Endothelial cell of umbilical vein (primary cell): ENCODE measurements around the gene TRIM65. TPM values are rescaled to one million over a fixed set of nuclear protein-coding genes. Genes with fewer than 3 reads are reported as not detected.
A peak's percentile ranks its signal among the peaks of the same experiment; 100 is the strongest.

ENCODE experiments used
- BruUV-seq: library from RNA; stranded (reverse); fragments of 400-500 nt; replicated peaks from 2 replicates; lab custom pipeline; 2021; lab: Mats Ljungman, UMichigan
- CTCF ChIA-PET: fragments of 300-600, 350-600 bp; sonication (Branson Sonifier 250); formaldehyde crosslinking; loops from one replicate; lab custom pipeline; 2021; ENCODE audit warnings: antibody characterized with exemption, inconsistent platforms; lab: Charles Lee
- POLR2A ChIA-PET: fragments of 300-600, 350-600 bp; sonication (Branson Sonifier 250); formaldehyde crosslinking; loops from one replicate; lab custom pipeline; 2021; ENCODE audit warnings: antibody characterized with exemption, inconsistent platforms; lab: Charles Lee
- DNase-seq: peaks from one replicate; pipeline ENCODE4 v3.0.0-alpha.2; 2011; ENCODE audit warnings: low read depth, low spot score
- FAIRE-seq: peaks from 2 replicates; lab custom pipeline; 2011; peaks lifted over from hg19 to GRCh38; lab: Jason Lieb, UNC
- H2AFZ ChIP-seq: 2 replicates; pipeline ENCODE4 v1.6.0; 2012; ENCODE audit warnings: low read depth, low read length, control low read depth, inconsistent platforms
- H3K27ac ChIP-seq: 2 replicates; pipeline ENCODE4 v1.5.1; 2011; ENCODE audit warnings: low read depth, mild to moderate bottlenecking, control low read depth, low read length, moderate library complexity; ENCODE audit not compliant: insufficient read depth
- H3K27me3 ChIP-seq, 2 experiments: 2 replicates each; pipeline versions ENCODE4 v1.6.0 to v1.6.1; 2011; ENCODE audit warnings: low read length in 2 of 2, mixed read lengths in 1 of 2; ENCODE audit not compliant: control insufficient read depth in 2 of 2, insufficient read depth in 2 of 2
- H3K36me3 ChIP-seq, 2 experiments: 2 replicates in 1 of 2; 3 replicates in 1 of 2; pipeline ENCODE4 v1.5.1; 2011; ENCODE audit warnings: low read length in 2 of 2, mild to moderate bottlenecking in 1 of 2, moderate library complexity in 1 of 2; ENCODE audit not compliant: control insufficient read depth in 2 of 2, insufficient read depth in 2 of 2; ENCODE audit errors: extremely low read depth in 1 of 2
- H3K4me1 ChIP-seq: 3 replicates; pipeline ENCODE4 v1.5.1; 2011; ENCODE audit warnings: mild to moderate bottlenecking, low read length; ENCODE audit not compliant: control insufficient read depth, insufficient read depth; ENCODE audit errors: extremely low read depth
- H3K4me2 ChIP-seq: 2 replicates; pipeline ENCODE4 v1.6.1; 2011; ENCODE audit warnings: low read length, control low read depth, mixed read lengths; ENCODE audit not compliant: insufficient read depth
- H3K4me3 ChIP-seq, 3 experiments: fragments of 200-600 bp in 1 of 3; sonication (generic), shearing (Covaris generic) in 1 of 3; replicated peaks in 1 of 3; 2 replicates each; pipeline ENCODE4 v1.5.1; 2011 to 2016; ENCODE audit warnings: control low read depth in 3 of 3, low read length in 3 of 3, mild to moderate bottlenecking in 2 of 3, inconsistent platforms in 1 of 3, low read depth in 1 of 3, moderate library complexity in 1 of 3; ENCODE audit not compliant: insufficient read depth in 1 of 3
- H3K79me2 ChIP-seq: 2 replicates; pipeline ENCODE4 v1.6.0; 2012; ENCODE audit warnings: low read length, inconsistent platforms; ENCODE audit not compliant: control insufficient read depth, insufficient read depth
- H3K9ac ChIP-seq: replicated peaks from 2 replicates; pipeline ENCODE3; 2011; ENCODE audit warnings: low read length, control low read depth; ENCODE audit not compliant: insufficient read depth; ENCODE audit errors: extremely low read depth
- H3K9me1 ChIP-seq: replicated peaks from 3 replicates; pipeline ENCODE4 v1.6.0; 2011; ENCODE audit warnings: mild to moderate bottlenecking, low read length; ENCODE audit not compliant: control insufficient read depth, insufficient read depth; ENCODE audit errors: extremely low read depth
- H3K9me3 ChIP-seq: replicated peaks from 2 replicates; pipeline ENCODE4 v1.5.1; 2012; ENCODE audit warnings: low read length, inconsistent platforms; ENCODE audit not compliant: control insufficient read depth, insufficient read depth
- H4K20me1 ChIP-seq: replicated peaks from 2 replicates; pipeline ENCODE3; 2011; ENCODE audit warnings: mild to moderate bottlenecking, low read length; ENCODE audit not compliant: control insufficient read depth, insufficient read depth; ENCODE audit errors: extremely low read depth
- CTCF ChIP-seq, 2 donors: IDR thresholded peaks; 1 replicate in 1 of 2; 2 replicates in 1 of 2; pipeline ENCODE4 v1.5.1; 2011; ENCODE audit warnings: low read length in 2 of 2, mild to moderate bottlenecking in 2 of 2, moderate library complexity in 2 of 2, control low read depth in 1 of 2, inconsistent platforms in 1 of 2, low read depth in 1 of 2; ENCODE audit not compliant: insufficient read depth in 1 of 2; ENCODE audit errors: extremely low read depth in 1 of 2
- EZH2 ChIP-seq: IDR thresholded peaks from 2 replicates; pipeline ENCODE4 v1.6.1; 2012; ENCODE audit warnings: borderline replicate concordance, low read depth, mild to moderate bottlenecking, moderate library complexity, low read length, inconsistent platforms; ENCODE audit not compliant: severe bottlenecking
- FOS ChIP-seq: IDR thresholded peaks from 2 replicates; pipeline ENCODE4 v1.6.1; 2011; ENCODE audit warnings: mild to moderate bottlenecking, low read length, moderate library complexity, borderline replicate concordance; ENCODE audit not compliant: insufficient read depth
- GATA2 ChIP-seq: IDR thresholded peaks from 2 replicates; pipeline ENCODE4 v1.7.0; 2011; ENCODE audit warnings: low read depth, mild to moderate bottlenecking, moderate library complexity, mixed read lengths, low read length; ENCODE audit not compliant: insufficient read length, insufficient read depth
- JUN ChIP-seq: IDR thresholded peaks from 2 replicates; pipeline ENCODE4 v1.6.1; 2011; ENCODE audit warnings: borderline replicate concordance, low read depth; ENCODE audit not compliant: insufficient read length, insufficient read depth
- MAX ChIP-seq: IDR thresholded peaks from 2 replicates; pipeline ENCODE4 v1.6.1; 2011; ENCODE audit not compliant: insufficient read depth, insufficient read length
- MYC ChIP-seq: IDR thresholded peaks from one replicate; pipeline ENCODE4 v1.6.1; 2011; ENCODE audit warnings: mild to moderate bottlenecking, low read depth, low read length
- POLR2A ChIP-seq: IDR thresholded peaks from 2 replicates; pipeline ENCODE4 v1.6.1; 2012; ENCODE audit warnings: low read depth, mild to moderate bottlenecking, control low read depth, low read length
- POLR2AphosphoS5 ChIP-seq: IDR thresholded peaks from 2 replicates; pipeline ENCODE4 v1.6.1; 2012; ENCODE audit warnings: low read depth, mild to moderate bottlenecking, control low read depth, low read length, moderate library complexity; ENCODE audit not compliant: insufficient read depth
- dilution Hi-C: fragments of 300-500 bp; cut with MboI; formaldehyde crosslinking; loops from one replicate; pipeline ENCODE4 v1.15.0; 2019; ENCODE audit warnings: low sequenced_read_pairs; ENCODE audit not compliant: extremely low pct_ligation_motif_present
- intact Hi-C: fragments of 100-400 bp; cut with micrococcal nuclease; formaldehyde crosslinking; loops from one replicate; pipeline ENCODE4 v1.10.0; 2022
- polyA plus RNA-seq, 4 experiments: library from polyadenylated mRNA; depleted of rRNA in 3 of 4; stranded (reverse) in 3 of 4; unstranded in 1 of 4; fragments of >200 nt; gene quantifications; 2 replicates each; pipeline versions ENCODE4 v1.2.1 to v1.2.3, GENCODE V29; 2011 to 2012; ENCODE audit warnings: missing spikeins in 1 of 4
- total RNA-seq: library from RNA; stranded (reverse); gene quantifications from 2 replicates; pipeline ENCODE4 v1.2.3, GENCODE V29; 2021

The TRIM65 gene
- total and polyA plus RNA-seq, 2 donors (not counting 3 experiments of a cell fraction or from before 2014, with no cell fraction given), result 19.3 to 33.5 TPM

GRCh38 chr17:75885431-75885830 is 11.3 kb downstream of the TRIM65 start:
- no TSS peak for BruUV-seq
- intact Hi-C loops, result no loop called here

More at GRCh38 chr17:75885431-75885830, 11.3 kb downstream of the TRIM65 start:
- dilution Hi-C loops, result no loop called here
- peak overlapping the region; percentile 18 for H2AFZ ChIP-seq
- no peaks in the 10 kb centered on the region for H4K20me1 ChIP-seq
- no peak for DNase-seq
- H3K4me2 ChIP-seq, result no peak overlapping the region
- H3K27me3 ChIP-seq, result no peaks in the 10 kb centered on the region
- no peaks in the 10 kb centered on the region for H3K9me3 ChIP-seq
- H3K36me3 ChIP-seq, result peaks cover 0 to 2% of the 10 kb centered on the region in 2 experiments
- TF ChIP-seq POLR2AphosphoS5 (no peak), CTCF (IDR thresholded peaks at IDR 0.05; ENCODE audit: extremely low read depth in 1 of 2, insufficient read depth in 1 of 2, low read depth in 1 of 2, low read length in 2 of 2) (no peak), FOS (no peak), GATA2 (no peak), MYC (no peak), EZH2 (no peak), POLR2A (no peak), JUN (no peak), MAX (no peak)
- no peaks in the 10 kb centered on the region for H3K9me1 ChIP-seq
- no peak overlapping the region for H3K27ac ChIP-seq
- H3K4me3 ChIP-seq, result no peak overlapping the region
- H3K4me1 ChIP-seq, result peaks cover 5% of the 10 kb centered on the region
- ChIA-PET CTCF (interaction anchor here (0.8 to 1.5 kb wide), 3 partner anchors 8 to 55 kb away, joined by 3 to 4 read pairs (median 4); partner anchors contain the start of gene WBP2), POLR2A (interaction anchor here (0.5 kb wide), 1 partner anchor 180 kb away, joined by 4 read pairs; no protein-coding TSS in a partner anchor)
- FAIRE-seq, result peak; percentile 40
- no peak overlapping the region for H3K9ac ChIP-seq
- no peaks in the 10 kb centered on the region for H3K79me2 ChIP-seq
